HG02623 (cell line): ENCODE data around the gene GMDS.

Experiments used
- ATAC-seq: cut with Tn5 transposase; IDR thresholded peaks from one replicate; pipeline ENCODE4 v1.9.1; 2021; ENCODE audit warnings: moderate library complexity; ENCODE audit not compliant: unreplicated experiment

The GMDS gene

GRCh38 chr6:1584996-1585668, 660.3 kb downstream of the GMDS start:
- no peak for ATAC-seq

GRCh38 chr6:1584146-1584545, 661.3 kb downstream of the GMDS start:
- ATAC-seq: no peak

GRCh38 chr6:1581120-1581991, 664.0 kb downstream of the GMDS start:
- no peak for ATAC-seq

- no peak for ATAC-seq
Measured at GRCh38 chr6:1580585-1580984, 664.8 kb downstream of the GMDS start.

GRCh38 chr6:1580109-1580508, 665.3 kb downstream of the GMDS start:
- no peak for ATAC-seq

- ATAC-seq: no peak
Measured at GRCh38 chr6:1579096-1579495, 666.3 kb downstream of the GMDS start.

- no peak for ATAC-seq
Measured at GRCh38 chr6:1577896-1578745, 667.3 kb downstream of the GMDS start.

- ATAC-seq: no peak
Measured at GRCh38 chr6:1577146-1577680, 668.2 kb downstream of the GMDS start.

- ATAC-seq: no peak
Measured at GRCh38 chr6:1576711-1577110, 668.7 kb downstream of the GMDS start.

GRCh38 chr6:1576166-1576565, 669.2 kb downstream of the GMDS start:
- no peak for ATAC-seq

GRCh38 chr6:1575210-1576041, 670.0 kb downstream of the GMDS start:
- ATAC-seq: no peak

GRCh38 chr6:1574890-1575209, 670.6 kb downstream of the GMDS start:
- no peak for ATAC-seq

- no peak for ATAC-seq
Measured at GRCh38 chr6:1574083-1574761, 671.2 kb downstream of the GMDS start.
